Suprapubic skin (tissue), 4 donors: Measurements from ENCODE around the gene HACD2.

Source experiments
- EP300 ChIP-seq: sonication (generic); formaldehyde crosslinking; IDR thresholded peaks from one replicate; pipeline ENCODE4 v1.6.1; 2017; ENCODE audit warnings: antibody characterized with exemption
- POLR2A ChIP-seq, 2 donors: fragments of 450-650 bp; IDR thresholded peaks; one replicate each; pipeline ENCODE4 v1.6.1; 2017; ENCODE audit warnings: antibody characterized with exemption in 2 of 2, mild to moderate bottlenecking in 2 of 2, moderate library complexity in 2 of 2
- POLR2AphosphoS5 ChIP-seq, 3 donors: sonication (generic); formaldehyde crosslinking; IDR thresholded peaks; one replicate each; pipeline ENCODE4 v1.6.1; 2017; ENCODE audit warnings: antibody characterized with exemption in 3 of 3
- TF ChIP-seq, protein P1 (sequence below), 2 donors: fragments of 200-600 bp in 1 of 2; fragments of 450-650 bp in 1 of 2; sonication (generic) in 1 of 2; IDR thresholded peaks; one replicate each; pipeline ENCODE4 v1.5.1; 2016 to 2019; ENCODE audit warnings: antibody characterized with exemption in 2 of 2, mild to moderate bottlenecking in 1 of 2, moderate library complexity in 1 of 2

DNA sequence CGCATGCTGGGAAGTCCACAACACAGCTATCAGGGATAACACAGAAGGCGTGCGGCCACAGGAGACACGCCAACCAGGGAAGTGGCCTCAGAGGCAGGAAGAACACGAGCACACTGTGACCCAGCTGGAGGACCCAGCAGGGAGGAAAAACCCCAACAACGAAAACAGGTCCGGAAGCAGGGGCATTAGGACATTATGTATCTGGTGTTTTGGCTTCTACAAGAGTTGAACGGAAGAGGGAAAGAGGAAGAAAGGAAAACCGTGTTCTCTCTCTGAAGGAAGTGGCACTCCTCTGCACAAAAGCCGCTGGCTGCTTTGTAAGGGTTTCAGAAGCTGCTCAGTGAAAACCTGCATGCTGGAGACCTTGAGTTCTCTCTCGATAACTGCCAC, 61.8 kb downstream of the HACD2 start:
- TF ChIP-seq, protein P1, sequence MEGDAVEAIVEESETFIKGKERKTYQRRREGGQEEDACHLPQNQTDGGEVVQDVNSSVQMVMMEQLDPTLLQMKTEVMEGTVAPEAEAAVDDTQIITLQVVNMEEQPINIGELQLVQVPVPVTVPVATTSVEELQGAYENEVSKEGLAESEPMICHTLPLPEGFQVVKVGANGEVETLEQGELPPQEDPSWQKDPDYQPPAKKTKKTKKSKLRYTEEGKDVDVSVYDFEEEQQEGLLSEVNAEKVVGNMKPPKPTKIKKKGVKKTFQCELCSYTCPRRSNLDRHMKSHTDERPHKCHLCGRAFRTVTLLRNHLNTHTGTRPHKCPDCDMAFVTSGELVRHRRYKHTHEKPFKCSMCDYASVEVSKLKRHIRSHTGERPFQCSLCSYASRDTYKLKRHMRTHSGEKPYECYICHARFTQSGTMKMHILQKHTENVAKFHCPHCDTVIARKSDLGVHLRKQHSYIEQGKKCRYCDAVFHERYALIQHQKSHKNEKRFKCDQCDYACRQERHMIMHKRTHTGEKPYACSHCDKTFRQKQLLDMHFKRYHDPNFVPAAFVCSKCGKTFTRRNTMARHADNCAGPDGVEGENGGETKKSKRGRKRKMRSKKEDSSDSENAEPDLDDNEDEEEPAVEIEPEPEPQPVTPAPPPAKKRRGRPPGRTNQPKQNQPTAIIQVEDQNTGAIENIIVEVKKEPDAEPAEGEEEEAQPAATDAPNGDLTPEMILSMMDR (IDR thresholded peaks at IDR 0.05): no peak
- no peak for TF ChIP-seq POLR2A (IDR thresholded peaks at IDR 0.05)
- no peak for TF ChIP-seq POLR2AphosphoS5 (IDR thresholded peaks at IDR 0.05)
- no peak for TF ChIP-seq EP300
